ENCODE data around the gene CSNK1G1.

- TF ChIP-seq CTCF (conservative IDR thresholded peaks at IDR 0.05) (no peak), EZH2 (IDR thresholded peaks at IDR 0.05; ENCODE audit: low read depth) (no peak)
These were observed 218.6 kb downstream of the CSNK1G1 start for GRCh38 chr15:64137226-64137833.
